Type B pancreatic cell (in vitro differentiated cells): Measurements from ENCODE around the gene IRX4. TPM values are rescaled to one million over a fixed set of nuclear protein-coding genes. Genes with fewer than 3 reads are reported as not detected.

Experiments used
- DNase-seq: peaks from one replicate; pipeline ENCODE4 v3.0.0; 2021; ENCODE audit warnings: mixed read lengths; ENCODE audit not compliant: unreplicated experiment; ENCODE audit errors: extremely low spot score
- H3K27ac Mint-ChIP-seq: 2 replicates; pipeline ENCODE4 v1.8.0; 2021; ENCODE audit warnings: mild to moderate bottlenecking, mixed read lengths
- H3K27me3 Mint-ChIP-seq: 2 replicates; pipeline ENCODE4 v1.8.0; 2021; ENCODE audit warnings: mixed read lengths
- H3K36me3 Mint-ChIP-seq: 2 replicates; pipeline ENCODE4 v1.8.0; 2021; ENCODE audit warnings: mixed read lengths
- H3K4me1 Mint-ChIP-seq: one replicate; pipeline ENCODE4 v1.8.0; 2021; ENCODE audit warnings: mixed read lengths; ENCODE audit not compliant: unreplicated experiment
- H3K4me3 Mint-ChIP-seq: 2 replicates; pipeline ENCODE4 v1.8.0; 2021; ENCODE audit warnings: mild to moderate bottlenecking, mixed read lengths
- H3K9me3 Mint-ChIP-seq: 2 replicates; pipeline ENCODE4 v1.8.0; 2021; ENCODE audit warnings: mixed read lengths
- CTCF ChIP-seq: fragments of 200-600 bp; sonication (generic); conservative IDR thresholded peaks from 2 replicates; pipeline ENCODE4 v1.5.0; 2021; ENCODE audit warnings: antibody characterized with exemption, mild to moderate bottlenecking
- total RNA-seq: library from RNA; stranded (reverse); gene quantifications from 2 replicates; pipeline ENCODE4 v1.2.1, GENCODE V29; 2021; ENCODE audit warnings: low replicate concordance

The IRX4 gene
- total RNA-seq, 1 donor from 2014 or later = 1.6 TPM

DNA sequence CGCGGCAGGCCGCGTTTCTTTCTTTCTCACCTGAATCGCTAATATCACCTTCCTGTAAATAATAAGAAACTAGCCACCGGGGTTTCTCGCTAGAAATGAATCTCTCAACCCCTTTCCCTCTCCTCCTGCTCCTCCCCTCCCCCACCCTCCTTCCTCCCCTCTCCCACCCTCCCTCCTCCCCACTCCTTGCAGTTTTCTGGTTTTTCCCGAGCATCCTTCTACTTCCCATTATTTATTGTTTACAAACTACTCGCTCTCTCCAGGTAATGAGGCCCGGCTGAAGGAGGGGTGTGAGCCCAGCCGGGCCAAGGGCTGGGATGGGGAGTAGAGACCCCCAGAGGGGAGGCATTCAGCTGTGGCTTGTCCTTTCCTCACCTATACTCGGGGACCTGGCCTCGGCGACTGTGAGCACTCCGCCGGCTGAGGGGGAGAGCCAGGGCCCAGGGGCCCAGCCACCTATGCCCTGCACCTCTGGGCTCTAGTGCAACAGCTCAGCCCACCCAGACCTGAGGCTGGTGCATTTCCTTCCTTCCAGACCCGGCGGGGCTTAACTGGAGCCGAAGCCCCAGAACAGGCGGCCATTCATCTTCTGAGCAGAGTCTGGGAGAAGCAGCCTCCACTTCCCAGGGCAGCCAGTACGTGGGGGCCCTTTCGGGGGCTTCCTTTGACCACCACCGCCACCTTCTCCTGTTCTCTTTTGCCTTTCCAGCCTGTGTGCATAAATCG lies 2.1 kb upstream of the IRX4 start:
- H3K27ac Mint-ChIP-seq = peak overlapping the region; percentile 94
- no peaks in the 10 kb centered on the region for H3K36me3 Mint-ChIP-seq
- no peaks in the 10 kb centered on the region for H3K9me3 Mint-ChIP-seq
- peak overlapping the region; percentile 87 for H3K4me3 Mint-ChIP-seq
- no peak for TF ChIP-seq CTCF
- peaks cover 14% of the 10 kb centered on the region for H3K4me1 Mint-ChIP-seq
- peaks cover 66% of the 10 kb centered on the region for H3K27me3 Mint-ChIP-seq
- no peak for DNase-seq

DNA sequence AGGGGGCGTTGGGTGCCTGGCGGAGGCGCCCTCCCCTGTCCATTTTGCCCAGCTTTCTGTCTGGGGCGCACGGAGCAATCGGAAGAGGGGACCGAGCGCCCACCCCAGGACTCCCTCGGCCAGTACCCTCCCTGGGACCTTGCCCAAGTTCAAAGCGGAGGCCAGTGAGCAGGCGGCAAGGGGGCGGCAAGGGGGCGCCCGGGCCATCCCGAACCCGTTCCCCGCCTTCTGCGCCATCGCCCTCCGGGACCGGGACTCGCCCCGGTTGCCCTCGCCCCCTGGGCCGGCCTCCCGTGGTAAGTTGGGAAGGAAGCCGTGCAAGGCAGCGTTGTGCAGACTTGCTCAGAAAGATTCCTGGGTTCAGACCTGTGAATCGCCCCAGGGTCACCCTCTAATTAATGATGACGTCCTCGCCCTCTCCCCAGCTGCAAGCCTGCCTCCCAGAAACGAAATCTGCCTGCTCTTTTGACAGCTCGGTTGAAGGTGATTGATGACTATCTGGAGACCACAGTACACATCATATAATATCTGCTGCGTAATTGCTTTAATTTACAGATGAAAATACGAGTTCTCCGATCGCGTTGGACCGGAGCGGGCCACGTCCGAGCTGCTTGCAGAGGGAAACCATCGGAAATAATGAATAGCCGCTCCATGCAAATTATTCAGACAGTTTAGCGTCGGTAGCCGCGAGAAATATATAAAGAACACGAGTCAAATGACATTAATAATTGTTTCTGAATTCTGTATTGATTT lies 1.4 kb upstream of the IRX4 start:
- Mint-ChIP-seq H3K4me3 (peak overlapping the region; percentile 87), H3K27me3 (peaks cover 66% of the 10 kb centered on the region)
- no peak for DNase-seq

DNA sequence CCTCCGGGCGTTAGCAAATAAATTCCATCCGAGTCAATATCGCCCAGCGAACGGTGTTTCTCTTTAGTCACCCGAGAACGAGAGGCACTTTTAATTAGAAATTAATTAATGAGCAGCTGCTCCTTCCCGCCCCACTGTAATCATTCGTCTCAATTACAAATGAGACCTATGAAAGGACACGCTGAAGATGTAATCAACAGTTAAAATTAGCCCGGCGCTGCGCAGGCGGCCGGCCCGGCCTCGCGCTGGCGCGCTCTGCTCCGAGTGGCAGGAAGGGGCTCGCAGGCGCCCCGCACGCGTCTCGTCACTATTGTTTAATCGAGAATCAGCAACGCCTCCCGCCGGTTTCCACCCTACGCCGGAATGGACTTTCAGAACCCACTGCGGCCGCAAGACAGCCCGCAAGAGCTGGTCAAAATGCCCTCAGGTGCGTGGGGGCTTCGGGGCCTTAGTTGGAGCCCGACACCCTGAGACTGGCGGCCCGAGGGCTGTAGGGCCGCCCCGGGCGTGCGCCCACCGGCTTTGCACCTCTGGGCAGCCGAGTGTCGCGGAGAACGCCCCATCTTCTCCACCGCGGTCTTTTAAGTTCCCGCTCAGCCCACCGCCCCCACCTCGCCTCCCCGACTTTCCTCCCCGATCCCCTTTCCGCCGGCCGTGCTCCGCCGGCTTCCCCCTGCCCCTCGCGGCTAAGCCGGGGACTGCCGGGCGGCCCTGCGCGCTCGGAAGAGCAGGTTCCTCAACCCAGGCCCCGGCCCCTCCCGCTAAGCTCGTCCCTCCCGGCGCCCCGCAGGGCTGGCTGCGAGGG lies 597 bp upstream of the IRX4 start:
- H3K9me3 Mint-ChIP-seq = no peaks in the 10 kb centered on the region
- peaks cover 3% of the 10 kb centered on the region for H3K36me3 Mint-ChIP-seq
- DNase-seq = no peak
- TF ChIP-seq CTCF = peak; percentile 73
- H3K27me3 Mint-ChIP-seq = peaks cover 63% of the 10 kb centered on the region
- H3K27ac Mint-ChIP-seq = no peak overlapping the region
- peak overlapping the region; percentile 66 for H3K4me3 Mint-ChIP-seq
- H3K4me1 Mint-ChIP-seq = peaks cover 6% of the 10 kb centered on the region

More for the DNA sequence above, 1.4 kb upstream of the IRX4 start:
- Mint-ChIP-seq H3K27ac (peak overlapping the region; percentile 94), H3K4me1 (peaks cover 13% of the 10 kb centered on the region), H3K36me3 (peaks cover 3% of the 10 kb centered on the region), H3K9me3 (no peaks in the 10 kb centered on the region)
- TF ChIP-seq CTCF = no peak

- Mint-ChIP-seq H3K4me3 (no peak overlapping the region), H3K27ac (no peak overlapping the region), H3K9me3 (no peaks in the 10 kb centered on the region), H3K27me3 (peaks cover 71% of the 10 kb centered on the region), H3K4me1 (peaks cover 4% of the 10 kb centered on the region), H3K36me3 (peaks cover 3% of the 10 kb centered on the region)
- TF ChIP-seq CTCF = no peak
- no peak for DNase-seq
These were observed 891 bp downstream of the IRX4 start for GRCh38 chr5:1881731-1882336.

DNA sequence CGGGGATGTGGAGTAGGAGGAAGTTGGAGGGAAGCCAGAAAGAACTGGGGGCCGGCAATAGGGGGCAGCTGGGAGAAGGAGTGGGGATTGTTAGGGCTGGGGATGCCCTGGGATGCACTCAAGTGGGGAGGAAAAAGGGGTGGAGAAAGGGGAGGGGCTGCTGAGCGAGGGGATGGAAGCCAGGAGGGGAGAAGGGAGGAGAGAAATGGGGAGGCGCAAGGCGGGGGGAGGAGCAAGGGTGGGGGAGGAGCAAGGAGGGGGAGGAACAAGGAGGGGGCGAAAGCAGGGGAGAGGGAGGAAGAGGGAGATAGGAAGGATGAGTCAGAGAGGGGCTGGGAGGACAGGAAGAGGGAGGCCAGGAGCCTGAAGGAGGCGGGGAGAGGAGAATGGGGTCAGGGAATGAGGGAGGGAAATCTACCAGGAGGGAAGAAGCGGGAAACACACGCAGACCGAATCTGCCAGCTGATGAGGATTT lies 1.6 kb downstream of the IRX4 start:
- no peak for TF ChIP-seq CTCF
- Mint-ChIP-seq H3K9me3 (no peaks in the 10 kb centered on the region), H3K27ac (no peak overlapping the region), H3K4me3 (peak overlapping the region; percentile 61), H3K27me3 (peaks cover 72% of the 10 kb centered on the region), H3K4me1 (peaks cover 4% of the 10 kb centered on the region), H3K36me3 (peaks cover 3% of the 10 kb centered on the region)
- DNase-seq = no peak
